ENCODE data around the gene GBE1.
A peak's percentile ranks its signal among the peaks of the same experiment; 100 is the strongest.

GBE1 gene

DNA sequence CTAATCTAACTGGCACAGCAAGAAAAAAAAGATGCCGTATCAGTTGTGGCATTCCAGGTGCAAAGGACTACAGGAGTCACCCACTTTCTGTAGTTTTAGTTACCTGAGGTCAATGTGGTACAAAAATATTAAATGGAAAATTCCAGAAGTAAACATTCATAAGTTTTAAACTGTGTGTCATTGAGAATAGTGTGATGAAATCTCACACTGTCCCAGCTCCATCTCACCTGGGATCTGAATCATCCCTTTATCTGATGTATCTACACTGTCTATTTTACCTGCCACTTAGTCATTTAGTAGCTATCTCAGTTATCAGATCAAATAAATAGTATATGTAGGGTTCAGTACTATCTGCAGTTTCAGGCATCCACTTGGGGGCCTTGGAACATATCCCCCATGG, 26.7 kb downstream of the GBE1 start:
- Histone ChIP-seq H3K4me3 (ENCODE audit: low read depth, low read length) (no peak overlapping the region), H3K27me3 (ENCODE audit: insufficient read depth, low read length) (no peaks in the 10 kb centered on the region), H3K4me1 (ENCODE audit: control insufficient read depth, insufficient read depth, low read length, unreplicated experiment) (peaks cover 31% of the 10 kb centered on the region), H2AFZ (ENCODE audit: low read length, unreplicated experiment) (no peak overlapping the region), H3K79me2 (ENCODE audit: control insufficient read depth, insufficient read depth, low read length, unreplicated experiment) (peaks cover 81% of the 10 kb centered on the region), H3K27ac (ENCODE audit: low read depth, low read length) (no peak overlapping the region), H3K36me3 (ENCODE audit: insufficient read depth, low read length) (peaks cover 17% of the 10 kb centered on the region)

DNA sequence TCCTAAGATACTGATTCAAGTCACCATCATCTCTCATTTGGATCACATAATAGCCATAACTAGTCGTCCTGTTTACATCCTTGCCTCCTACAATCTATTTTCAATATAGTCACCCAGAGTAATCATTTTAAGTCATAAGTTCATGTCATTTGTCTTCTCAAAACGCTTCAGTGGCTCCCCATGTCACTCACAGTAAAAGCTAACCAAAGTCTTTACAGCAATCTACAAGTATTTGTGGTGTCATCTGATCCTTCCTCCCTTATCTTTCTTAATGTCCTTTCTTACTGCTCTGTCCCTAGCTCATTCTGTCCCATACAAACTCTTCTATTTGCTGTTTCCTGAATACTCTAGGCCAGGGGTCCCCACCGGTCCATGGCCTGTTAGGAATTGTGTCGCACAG, 28.8 kb downstream of the GBE1 start:
- H3K4me1 ChIP-seq (ENCODE audit: control insufficient read depth, insufficient read depth, low read length, unreplicated experiment), result peaks cover 50% of the 10 kb centered on the region
- H3K4me3 ChIP-seq (ENCODE audit: low read depth, low read length), result no peak overlapping the region
- no peaks in the 10 kb centered on the region for H3K27me3 ChIP-seq (ENCODE audit: insufficient read depth, low read length)
- peaks cover 85% of the 10 kb centered on the region for H3K79me2 ChIP-seq (ENCODE audit: control insufficient read depth, insufficient read depth, low read length, unreplicated experiment)
- H3K27ac ChIP-seq (ENCODE audit: low read depth, low read length), result no peak overlapping the region
- H2AFZ ChIP-seq (ENCODE audit: low read length, unreplicated experiment), result no peak overlapping the region
- peaks cover 10% of the 10 kb centered on the region; the same call in 1 of the 2 replicates for H3K36me3 ChIP-seq (ENCODE audit: insufficient read depth, low read length)

DNA sequence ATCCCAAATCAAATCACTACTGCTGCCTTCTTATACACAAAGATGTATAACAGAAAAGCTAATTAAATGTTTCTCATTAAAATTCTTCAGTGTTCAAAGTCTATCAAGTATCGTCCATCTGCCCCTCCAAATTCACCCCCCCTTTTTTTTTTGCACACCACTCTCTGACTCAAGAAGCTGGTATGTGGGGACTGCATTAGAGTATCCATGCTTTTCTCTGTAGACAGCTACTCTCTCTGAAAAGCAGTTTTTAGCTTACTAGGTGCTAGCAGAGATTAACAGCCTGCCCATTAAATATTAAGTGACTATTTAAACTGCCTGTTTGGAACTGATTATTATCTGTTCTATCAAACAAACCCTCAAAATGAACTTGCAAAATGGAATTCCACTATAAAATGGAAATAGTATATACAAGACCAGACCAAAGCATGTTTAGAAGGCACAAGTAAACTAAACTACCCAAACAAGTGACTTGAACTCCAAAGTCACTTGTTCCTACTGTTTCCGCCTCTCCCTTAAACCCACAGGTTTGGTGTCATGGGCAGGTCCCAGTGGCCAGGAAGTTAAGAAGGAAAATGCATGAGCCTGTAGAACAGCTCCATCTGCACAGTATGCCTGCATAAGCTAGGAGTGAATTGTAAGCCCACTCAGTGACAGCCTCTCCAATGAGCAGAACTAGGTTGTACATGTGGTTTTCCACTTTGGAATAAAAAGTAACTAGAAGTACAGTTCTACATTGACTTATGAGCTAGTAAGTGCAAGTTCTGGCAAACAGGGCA, 32.5 kb downstream of the GBE1 start:
- Histone ChIP-seq H3K79me2 (ENCODE audit: control insufficient read depth, insufficient read depth, low read length, unreplicated experiment) (peaks cover 78% of the 10 kb centered on the region), H2AFZ (ENCODE audit: low read length, unreplicated experiment) (peak overlapping the region; percentile 52), H3K27ac (ENCODE audit: low read depth, low read length) (peak overlapping the region; percentile 96), H3K27me3 (ENCODE audit: insufficient read depth, low read length) (no peaks in the 10 kb centered on the region), H3K4me3 (ENCODE audit: low read depth, low read length) (peak overlapping the region; percentile 66), H3K4me1 (ENCODE audit: control insufficient read depth, insufficient read depth, low read length, unreplicated experiment) (peaks cover 54% of the 10 kb centered on the region), H3K36me3 (ENCODE audit: insufficient read depth, low read length) (peaks cover 4% of the 10 kb centered on the region; the same call in 1 of the 2 replicates)

DNA sequence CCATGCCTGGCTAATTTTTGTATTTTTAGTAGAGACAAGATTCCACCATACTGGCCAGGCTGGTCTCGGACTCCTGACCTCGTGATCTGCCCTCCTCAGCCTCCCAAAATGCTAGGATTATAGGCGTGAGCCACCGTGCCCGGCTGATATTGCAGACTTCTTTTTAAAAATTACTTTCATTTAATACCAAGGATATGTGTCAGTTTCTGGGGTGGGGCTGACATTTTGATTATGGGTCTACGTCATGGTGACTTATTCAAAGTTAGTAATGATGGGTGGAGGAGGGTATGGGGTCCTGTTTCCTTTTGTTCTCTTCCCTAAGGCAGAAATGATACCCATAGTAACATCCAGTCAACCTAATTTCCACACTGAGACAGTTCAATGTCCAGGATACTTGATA, 34.7 kb downstream of the GBE1 start:
- Histone ChIP-seq H3K36me3 (ENCODE audit: insufficient read depth, low read length) (peaks cover 6% of the 10 kb centered on the region; the same call in 1 of the 2 replicates), H3K4me1 (ENCODE audit: control insufficient read depth, insufficient read depth, low read length, unreplicated experiment) (peaks cover 60% of the 10 kb centered on the region), H3K27me3 (ENCODE audit: insufficient read depth, low read length) (no peaks in the 10 kb centered on the region), H2AFZ (ENCODE audit: low read length, unreplicated experiment) (peak overlapping the region; percentile 20), H3K79me2 (ENCODE audit: control insufficient read depth, insufficient read depth, low read length, unreplicated experiment) (peaks cover 77% of the 10 kb centered on the region), H3K27ac (ENCODE audit: low read depth, low read length) (peak overlapping the region; percentile 96), H3K4me3 (ENCODE audit: low read depth, low read length) (peak overlapping the region; percentile 63)

DNA sequence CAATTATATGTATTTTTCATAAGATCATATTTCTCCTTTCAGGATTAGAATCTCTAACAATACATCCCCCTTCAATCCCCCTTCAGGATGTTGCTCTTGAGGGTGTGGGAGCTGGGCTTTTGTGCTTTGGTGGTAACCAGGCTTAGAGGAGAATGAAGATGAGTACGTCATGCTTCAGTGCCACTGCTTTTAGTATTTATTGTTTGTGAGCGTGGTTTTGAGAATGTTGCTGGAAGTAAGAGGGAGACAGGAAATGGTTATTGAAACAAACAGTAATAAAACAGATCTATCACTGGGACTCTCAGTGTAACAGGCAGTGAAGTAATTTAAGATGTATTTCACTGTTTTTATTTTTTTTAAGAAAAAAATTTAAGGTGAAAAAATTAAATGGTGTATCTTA, 35.3 kb downstream of the GBE1 start:
- peaks cover 60% of the 10 kb centered on the region for H3K4me1 ChIP-seq (ENCODE audit: control insufficient read depth, insufficient read depth, low read length, unreplicated experiment)
- H3K4me3 ChIP-seq (ENCODE audit: low read depth, low read length), result peak overlapping the region; percentile 31; the same call in 1 of the 2 replicates
- no peak overlapping the region for H2AFZ ChIP-seq (ENCODE audit: low read length, unreplicated experiment)
- H3K27ac ChIP-seq (ENCODE audit: low read depth, low read length), result peak overlapping the region; percentile 96
- no peaks in the 10 kb centered on the region for H3K27me3 ChIP-seq (ENCODE audit: insufficient read depth, low read length)
- H3K36me3 ChIP-seq (ENCODE audit: insufficient read depth, low read length), result peaks cover 9% of the 10 kb centered on the region; the same call in 1 of the 2 replicates
- H3K79me2 ChIP-seq (ENCODE audit: control insufficient read depth, insufficient read depth, low read length, unreplicated experiment), result peaks cover 77% of the 10 kb centered on the region

DNA sequence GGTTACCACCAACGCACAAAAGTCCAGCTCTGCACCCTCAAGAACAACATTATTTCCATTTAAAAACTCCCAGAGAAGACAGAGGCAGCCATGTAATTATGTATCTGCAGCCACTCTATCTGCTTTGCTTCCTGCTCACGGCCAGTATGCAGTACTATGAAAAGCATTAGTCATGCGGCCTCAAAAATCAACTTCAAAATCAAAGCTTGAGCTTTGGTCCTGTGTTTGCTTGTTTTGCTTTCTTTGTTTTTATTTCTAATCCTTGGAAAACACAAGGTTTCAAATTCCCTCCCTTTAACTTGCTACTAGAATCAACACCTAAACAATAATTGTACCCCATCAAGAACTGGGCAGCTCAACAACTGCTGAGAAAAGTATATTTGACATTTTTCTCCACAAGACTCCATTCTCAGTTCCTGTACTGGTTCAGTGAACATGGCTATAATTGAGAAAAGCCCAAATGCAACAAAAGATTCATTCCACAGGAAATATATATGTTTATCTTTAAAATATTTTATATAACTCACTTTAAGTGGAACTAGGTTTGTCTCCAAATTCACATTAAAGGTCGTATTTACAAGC, 37.6 kb downstream of the GBE1 start:
- Histone ChIP-seq H3K27me3 (ENCODE audit: insufficient read depth, low read length) (no peaks in the 10 kb centered on the region), H3K36me3 (ENCODE audit: insufficient read depth, low read length) (0 out of 2 replicates have a peak, but pooled peaks cover 4% of the 10 kb centered on the region), H3K4me1 (ENCODE audit: control insufficient read depth, insufficient read depth, low read length, unreplicated experiment) (peaks cover 43% of the 10 kb centered on the region), H3K79me2 (ENCODE audit: control insufficient read depth, insufficient read depth, low read length, unreplicated experiment) (peaks cover 67% of the 10 kb centered on the region), H3K4me3 (ENCODE audit: low read depth, low read length) (peak overlapping the region; percentile 39; the same call in 1 of the 2 replicates), H3K27ac (ENCODE audit: low read depth, low read length) (peak overlapping the region; percentile 68), H2AFZ (ENCODE audit: low read length, unreplicated experiment) (peak overlapping the region; percentile 19)

DNA sequence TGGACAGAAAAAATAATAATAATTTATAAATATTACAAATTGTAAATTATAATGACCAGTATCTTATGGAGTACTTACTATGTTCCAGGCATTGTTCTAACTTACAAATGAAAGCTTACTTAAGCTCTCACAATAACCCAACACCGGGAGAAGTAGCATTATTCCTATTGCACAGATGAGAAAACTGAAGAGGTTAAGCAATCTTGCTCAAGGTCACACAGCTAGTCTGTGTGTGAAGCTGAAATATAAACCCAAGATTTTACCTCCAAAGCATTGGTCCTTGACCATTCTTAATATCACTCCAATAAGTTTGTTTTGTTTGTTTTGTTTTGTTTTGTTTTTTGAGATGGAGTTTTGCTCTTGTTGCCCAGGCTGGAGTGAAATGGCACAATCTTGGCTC, 43.1 kb downstream of the GBE1 start:
- Histone ChIP-seq H3K79me2 (ENCODE audit: control insufficient read depth, insufficient read depth, low read length, unreplicated experiment) (peaks cover 49% of the 10 kb centered on the region), H3K4me1 (ENCODE audit: control insufficient read depth, insufficient read depth, low read length, unreplicated experiment) (peaks cover 10% of the 10 kb centered on the region), H3K27ac (ENCODE audit: low read depth, low read length) (no peak overlapping the region), H3K27me3 (ENCODE audit: insufficient read depth, low read length) (no peaks in the 10 kb centered on the region), H3K36me3 (ENCODE audit: insufficient read depth, low read length) (peaks cover 5% of the 10 kb centered on the region; the same call in 1 of the 2 replicates), H3K4me3 (ENCODE audit: low read depth, low read length) (no peak overlapping the region), H2AFZ (ENCODE audit: low read length, unreplicated experiment) (no peak overlapping the region)

DNA sequence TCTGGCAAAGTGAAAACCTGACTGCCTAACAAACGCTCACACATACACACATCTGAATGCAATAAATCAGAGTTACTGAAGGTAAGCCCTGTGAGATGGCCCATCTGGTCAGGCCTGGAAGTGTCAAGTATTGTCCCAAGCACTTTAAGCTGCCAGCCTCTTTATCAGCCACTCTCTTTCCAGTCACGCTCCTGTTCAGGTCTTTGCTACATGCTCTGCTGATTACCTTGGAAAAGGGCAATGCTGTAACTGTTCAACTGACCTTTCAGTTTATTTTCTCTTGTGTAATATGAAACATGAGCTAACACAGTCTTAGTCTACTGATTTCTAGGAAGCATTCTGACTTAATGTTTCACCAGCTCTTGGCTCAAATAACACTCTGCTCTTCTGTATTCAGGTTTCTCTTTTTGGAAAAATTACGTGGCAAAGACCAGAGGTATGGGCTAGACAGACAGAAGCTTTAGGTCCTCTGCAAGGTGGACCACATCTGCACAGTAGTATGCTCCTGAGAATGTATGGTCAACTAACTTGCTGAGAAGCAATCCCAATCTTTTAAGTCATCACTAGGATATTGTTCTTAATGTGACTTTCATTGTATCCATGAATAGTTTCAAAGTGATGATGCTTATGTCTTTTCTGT, 44.5 kb downstream of the GBE1 start:
- peaks cover 10% of the 10 kb centered on the region for H3K4me1 ChIP-seq (ENCODE audit: control insufficient read depth, insufficient read depth, low read length, unreplicated experiment)
- H3K27ac ChIP-seq (ENCODE audit: low read depth, low read length), result 0 out of 2 replicates have a peak overlapping the region, but pooled peaks have one; percentile 7
- H3K36me3 ChIP-seq (ENCODE audit: insufficient read depth, low read length), result peaks cover 11% of the 10 kb centered on the region
- peaks cover 49% of the 10 kb centered on the region for H3K79me2 ChIP-seq (ENCODE audit: control insufficient read depth, insufficient read depth, low read length, unreplicated experiment)
- peak overlapping the region; percentile 32; the same call in 1 of the 2 replicates for H3K4me3 ChIP-seq (ENCODE audit: low read depth, low read length)
- no peaks in the 10 kb centered on the region for H3K27me3 ChIP-seq (ENCODE audit: insufficient read depth, low read length)
- no peak overlapping the region for H2AFZ ChIP-seq (ENCODE audit: low read length, unreplicated experiment)

DNA sequence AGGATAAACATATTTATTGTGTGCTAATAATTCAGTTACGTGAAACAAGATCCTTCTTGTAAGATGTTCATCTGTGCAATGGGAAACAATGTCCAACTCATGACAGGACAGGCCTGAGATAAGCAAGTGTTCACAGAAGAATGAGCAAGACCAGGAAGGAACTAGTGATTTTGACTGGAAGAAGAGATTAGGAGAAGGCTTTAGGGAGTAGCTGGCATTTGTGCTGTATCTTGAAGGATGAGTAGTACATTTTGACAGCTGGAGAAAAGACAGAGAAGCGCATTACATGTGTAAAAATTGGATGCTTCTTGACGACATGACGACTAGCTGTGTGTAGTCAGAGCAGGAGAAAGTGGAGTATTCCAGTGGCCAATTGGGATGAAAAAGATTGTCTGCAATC, 48.4 kb downstream of the GBE1 start:
- no peak overlapping the region for H2AFZ ChIP-seq (ENCODE audit: low read length, unreplicated experiment)
- H3K27ac ChIP-seq (ENCODE audit: low read depth, low read length), result no peak overlapping the region
- no peak overlapping the region for H3K4me3 ChIP-seq (ENCODE audit: low read depth, low read length)
- H3K79me2 ChIP-seq (ENCODE audit: control insufficient read depth, insufficient read depth, low read length, unreplicated experiment), result peaks cover 48% of the 10 kb centered on the region
- no peaks in the 10 kb centered on the region for H3K27me3 ChIP-seq (ENCODE audit: insufficient read depth, low read length)
- peaks cover 20% of the 10 kb centered on the region for H3K4me1 ChIP-seq (ENCODE audit: control insufficient read depth, insufficient read depth, low read length, unreplicated experiment)
- H3K36me3 ChIP-seq (ENCODE audit: insufficient read depth, low read length), result peaks cover 7% of the 10 kb centered on the region

DNA sequence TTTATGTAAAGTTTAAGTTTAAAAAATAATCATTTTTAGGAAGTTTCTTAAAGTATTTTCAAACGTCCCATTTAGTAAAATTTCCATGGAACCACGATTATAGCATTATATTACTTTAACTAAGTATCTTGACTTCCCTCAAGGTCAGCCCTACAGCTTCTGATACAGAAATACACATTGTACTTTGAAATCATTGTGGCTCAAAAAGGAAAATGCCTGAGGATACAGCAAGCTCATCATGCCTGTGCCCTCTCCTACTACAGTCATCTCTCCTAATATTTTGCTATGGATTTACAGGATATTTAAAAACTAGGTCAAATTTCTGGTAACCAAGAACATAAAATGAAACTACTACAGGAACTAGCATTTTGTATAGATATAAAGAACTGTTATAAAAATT, 51.8 kb downstream of the GBE1 start:
- Histone ChIP-seq H3K36me3 (ENCODE audit: insufficient read depth, low read length) (peaks cover 12% of the 10 kb centered on the region), H2AFZ (ENCODE audit: low read length, unreplicated experiment) (no peak overlapping the region), H3K79me2 (ENCODE audit: control insufficient read depth, insufficient read depth, low read length, unreplicated experiment) (peaks cover 53% of the 10 kb centered on the region), H3K27ac (ENCODE audit: low read depth, low read length) (no peak overlapping the region), H3K4me1 (ENCODE audit: control insufficient read depth, insufficient read depth, low read length, unreplicated experiment) (peaks cover 10% of the 10 kb centered on the region), H3K4me3 (ENCODE audit: low read depth, low read length) (no peak overlapping the region), H3K27me3 (ENCODE audit: insufficient read depth, low read length) (no peaks in the 10 kb centered on the region)
